ENCODE results near the gene RAB36.

GRCh38 chr22:23102776-23103175 lies 42.5 kb upstream of the RAB36 start:
- no peak for TF ChIP-seq CTCF (IDR thresholded peaks at IDR 0.05; ENCODE audit: borderline replicate concordance, extremely low read depth, low read length, poor library complexity, severe bottlenecking)
- no peak for TF ChIP-seq EZH2 (IDR thresholded peaks at IDR 0.05; ENCODE audit: borderline replicate concordance, low read depth, low read length, severe bottlenecking)
